HEK293T (cell line): ENCODE data around the gene SVOP.
"Not testable (repeated sequence)": the region's sequence is repeated elsewhere in the genome, so short reads cannot be mapped to it uniquely, and the experiment has no call there.

Experiments used
- CTCF ChIA-PET: fragments of 350-600 bp; formaldehyde crosslinking; extraction: SDS; loops from one replicate; lab custom pipeline; 2021; ENCODE audit warnings: antibody characterized with exemption, inconsistent platforms; lab: Yijun Ruan, JAX
- POLR2A ChIA-PET: fragments of 350-600 bp; formaldehyde crosslinking; extraction: SDS; loops from one replicate; lab custom pipeline; 2020; ENCODE audit warnings: antibody characterized with exemption, inconsistent platforms; lab: Yijun Ruan, JAX
- DNase-seq: peaks from one replicate; pipeline ENCODE4 v3.0.0; 2012; ENCODE audit warnings: mixed read lengths; ENCODE audit errors: extremely low spot score
- ARNT ChIP-seq: fragments of 450-650 bp; IDR thresholded peaks from 2 replicates; pipeline ENCODE4 v1.6.1; 2017; ENCODE audit warnings: mild to moderate bottlenecking
- BHLHE40 ChIP-seq: fragments of 450-650 bp; IDR thresholded peaks from 2 replicates; pipeline ENCODE4 v1.6.1; 2016; ENCODE audit warnings: mild to moderate bottlenecking, moderate library complexity, borderline replicate concordance
- CTBP1 ChIP-seq: fragments of 450-650 bp; IDR thresholded peaks from 2 replicates; pipeline ENCODE4 v1.6.1; 2016; ENCODE audit warnings: borderline replicate concordance
- ELF4 ChIP-seq: fragments of 450-650 bp; IDR thresholded peaks from 2 replicates; pipeline ENCODE4 v1.6.1; 2017; ENCODE audit warnings: antibody characterized with exemption
- FOXA1 ChIP-seq: fragments of 450-650 bp; IDR thresholded peaks from 2 replicates; pipeline ENCODE4 v1.6.1; 2016; ENCODE audit warnings: mild to moderate bottlenecking
- FOXK2 ChIP-seq: fragments of 450-650 bp; IDR thresholded peaks from 2 replicates; pipeline ENCODE4 v1.6.1; 2016; ENCODE audit warnings: mild to moderate bottlenecking
- FOXM1 ChIP-seq: fragments of 450-650 bp; IDR thresholded peaks from 2 replicates; pipeline ENCODE4 v1.6.1; 2017; ENCODE audit warnings: mild to moderate bottlenecking, borderline replicate concordance
- HDGF ChIP-seq: fragments of 450-650 bp; IDR thresholded peaks from 2 replicates; pipeline ENCODE4 v1.6.1; 2017; ENCODE audit warnings: antibody characterized with exemption, borderline replicate concordance
- L3MBTL2 ChIP-seq: fragments of 450-650 bp; conservative IDR thresholded peaks from 2 replicates; pipeline ENCODE4 v1.6.1; 2016; ENCODE audit warnings: mild to moderate bottlenecking
- LEF1 ChIP-seq: fragments of 450-650 bp; IDR thresholded peaks from 2 replicates; pipeline ENCODE4 v1.6.1; 2017; ENCODE audit warnings: mild to moderate bottlenecking, borderline replicate concordance
- NFRKB ChIP-seq: fragments of 450-650 bp; IDR thresholded peaks from 2 replicates; pipeline ENCODE4 v1.6.1; 2016; ENCODE audit warnings: mild to moderate bottlenecking, moderate library complexity
- SP1 ChIP-seq: fragments of 450-650 bp; IDR thresholded peaks from 2 replicates; pipeline ENCODE4 v1.6.1; 2017
- SUZ12 ChIP-seq: fragments of 450-650 bp; IDR thresholded peaks from 2 replicates; pipeline ENCODE4 v1.6.1; 2016; ENCODE audit warnings: mild to moderate bottlenecking
- TARDBP ChIP-seq: fragments of 450-650 bp; IDR thresholded peaks from 2 replicates; pipeline ENCODE4 v1.6.1; 2016
- ZNF384 ChIP-seq: fragments of 450-650 bp; IDR thresholded peaks from 2 replicates; pipeline ENCODE4 v1.6.1; 2016
- TF ChIP-seq, protein P1 (sequence below): fragments of 450-650 bp; IDR thresholded peaks from 2 replicates; pipeline ENCODE4 v1.6.1; 2016

SVOP gene

GRCh38 chr12:108996320-108996719 lies 24.5 kb downstream of the SVOP start:
- DNase-seq: no peak
- CTCF ChIA-PET: interaction anchor here (0.7 kb wide), 1 partner anchor 11 kb away, joined by 3 read pairs; no protein-coding TSS in a partner anchor
- no peak for TF ChIP-seq ELF4
- TF ChIP-seq, protein P1, sequence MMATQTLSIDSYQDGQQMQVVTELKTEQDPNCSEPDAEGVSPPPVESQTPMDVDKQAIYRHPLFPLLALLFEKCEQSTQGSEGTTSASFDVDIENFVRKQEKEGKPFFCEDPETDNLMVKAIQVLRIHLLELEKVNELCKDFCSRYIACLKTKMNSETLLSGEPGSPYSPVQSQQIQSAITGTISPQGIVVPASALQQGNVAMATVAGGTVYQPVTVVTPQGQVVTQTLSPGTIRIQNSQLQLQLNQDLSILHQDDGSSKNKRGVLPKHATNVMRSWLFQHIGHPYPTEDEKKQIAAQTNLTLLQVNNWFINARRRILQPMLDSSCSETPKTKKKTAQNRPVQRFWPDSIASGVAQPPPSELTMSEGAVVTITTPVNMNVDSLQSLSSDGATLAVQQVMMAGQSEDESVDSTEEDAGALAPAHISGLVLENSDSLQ: no peak
- TF ChIP-seq TARDBP: no peak
- no peak for TF ChIP-seq FOXM1
- no peak for TF ChIP-seq SUZ12
- TF ChIP-seq ARNT: no peak
- no peak for TF ChIP-seq LEF1
- no peak for TF ChIP-seq L3MBTL2
- TF ChIP-seq BHLHE40: no peak
- TF ChIP-seq ZNF384: no peak
- POLR2A ChIA-PET: no interaction called here

GRCh38 chr12:108995370-108995992 lies 25.4 kb downstream of the SVOP start:
- ChIA-PET CTCF (interaction anchor here (0.7 kb wide), 1 partner anchor 12 kb away, joined by 3 read pairs; no protein-coding TSS in a partner anchor), POLR2A (no interaction called here)
- no peak for DNase-seq
- TF ChIP-seq FOXM1: no peak
- TF ChIP-seq BHLHE40: no peak
- TF ChIP-seq, protein P1: no peak
- TF ChIP-seq SP1: no peak
- TF ChIP-seq ZNF384: no peak
- no peak for TF ChIP-seq L3MBTL2
- no peak for TF ChIP-seq FOXK2
- no peak for TF ChIP-seq NFRKB
- TF ChIP-seq TARDBP: no peak
- no peak for TF ChIP-seq LEF1
- TF ChIP-seq ELF4: no peak
- no peak for TF ChIP-seq ARNT

DNA sequence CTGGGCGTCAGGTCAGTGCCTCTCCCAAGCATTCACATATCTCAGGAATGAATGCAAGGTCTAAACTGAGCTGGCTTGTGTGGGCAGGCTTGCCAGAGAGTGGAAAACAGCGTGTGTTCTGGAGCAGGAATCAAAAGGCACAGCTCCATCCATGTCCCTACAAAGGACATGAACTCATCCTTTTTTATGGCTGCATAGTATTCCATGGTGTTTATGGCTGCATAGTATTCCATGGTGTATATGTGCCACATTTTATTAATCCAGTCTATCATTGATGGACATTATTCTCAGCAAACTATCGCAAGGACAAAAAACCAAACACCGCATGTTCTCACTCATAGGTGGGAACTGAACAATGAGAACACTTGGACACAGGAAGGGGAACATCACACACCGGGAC lies 30.8 kb downstream of the SVOP start:
- DNase-seq, POLR2A ChIA-PET: not testable (repeated sequence)
- CTCF ChIA-PET: interaction anchor here (0.6 kb wide), 1 partner anchor 122 kb away, joined by 3 read pairs; no protein-coding TSS in a partner anchor

DNA sequence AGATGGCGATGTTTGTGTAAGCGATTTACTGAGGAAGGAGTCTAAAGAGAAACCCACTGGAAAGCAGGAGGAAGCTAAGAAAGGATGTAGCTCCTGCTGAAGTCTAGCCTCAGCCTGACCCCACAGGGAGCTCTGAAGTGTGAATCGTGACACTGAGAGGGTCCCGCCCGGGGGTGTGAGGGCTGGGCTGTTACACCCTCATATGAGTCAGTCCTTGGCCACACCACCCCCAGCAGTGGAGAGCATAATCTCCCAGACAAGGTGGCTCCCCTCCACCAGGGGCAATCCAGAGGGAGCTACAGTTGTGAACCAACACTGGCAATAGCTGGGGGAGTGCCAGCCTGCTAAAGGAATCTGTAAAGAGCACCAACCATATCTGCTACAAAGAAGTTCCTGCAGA lies 31.5 kb downstream of the SVOP start:
- ChIA-PET CTCF (no interaction called here), POLR2A (no interaction called here)
- TF ChIP-seq FOXM1 (no peak), ARNT (no peak), ELF4 (no peak), BHLHE40 (no peak), CTBP1 (no peak)
- TF ChIP-seq, protein P1: no peak
- DNase-seq: no peak

- no peak for DNase-seq
- no peak for TF ChIP-seq TARDBP
- TF ChIP-seq CTBP1: no peak
- TF ChIP-seq FOXM1: no peak
- TF ChIP-seq, protein P1: no peak
- no peak for TF ChIP-seq LEF1
- no peak for TF ChIP-seq ELF4
- TF ChIP-seq ZNF384: no peak
- no peak for TF ChIP-seq NFRKB
- TF ChIP-seq FOXA1: no peak
- TF ChIP-seq SP1: no peak
- no peak for TF ChIP-seq BHLHE40
- TF ChIP-seq SUZ12: no peak
- no peak for TF ChIP-seq L3MBTL2
- no peak for TF ChIP-seq FOXK2
- POLR2A ChIA-PET: no interaction called here
- CTCF ChIA-PET: no interaction called here
These were observed 35.1 kb downstream of the SVOP start for GRCh38 chr12:108985750-108986149.

GRCh38 chr12:108983227-108983626 lies 37.6 kb downstream of the SVOP start:
- TF ChIP-seq NFRKB: no peak
- TF ChIP-seq FOXK2: no peak
- TF ChIP-seq ELF4: no peak
- TF ChIP-seq SP1: no peak
- no peak for TF ChIP-seq HDGF
- no peak for TF ChIP-seq CTBP1
- no peak for TF ChIP-seq L3MBTL2
- TF ChIP-seq FOXM1: no peak
- TF ChIP-seq SUZ12: no peak
- TF ChIP-seq, protein P1: no peak
- no peak for TF ChIP-seq ARNT
- ChIA-PET POLR2A (no interaction called here), CTCF (no interaction called here)
- no peak for DNase-seq
